Activated CD8-positive, alpha-beta memory T cell treated with anti-CD3 and anti-CD28 coated beads, Interleukin-2, amount 50 U/mL, for 24 hours (primary cell): ENCODE measurements around the gene CPZ.

Source experiments
- DNase-seq: peaks from one replicate; pipeline ENCODE4 v3.0.0-alpha.2; 2020; ENCODE audit errors: extremely low read depth

CPZ gene

DNA sequence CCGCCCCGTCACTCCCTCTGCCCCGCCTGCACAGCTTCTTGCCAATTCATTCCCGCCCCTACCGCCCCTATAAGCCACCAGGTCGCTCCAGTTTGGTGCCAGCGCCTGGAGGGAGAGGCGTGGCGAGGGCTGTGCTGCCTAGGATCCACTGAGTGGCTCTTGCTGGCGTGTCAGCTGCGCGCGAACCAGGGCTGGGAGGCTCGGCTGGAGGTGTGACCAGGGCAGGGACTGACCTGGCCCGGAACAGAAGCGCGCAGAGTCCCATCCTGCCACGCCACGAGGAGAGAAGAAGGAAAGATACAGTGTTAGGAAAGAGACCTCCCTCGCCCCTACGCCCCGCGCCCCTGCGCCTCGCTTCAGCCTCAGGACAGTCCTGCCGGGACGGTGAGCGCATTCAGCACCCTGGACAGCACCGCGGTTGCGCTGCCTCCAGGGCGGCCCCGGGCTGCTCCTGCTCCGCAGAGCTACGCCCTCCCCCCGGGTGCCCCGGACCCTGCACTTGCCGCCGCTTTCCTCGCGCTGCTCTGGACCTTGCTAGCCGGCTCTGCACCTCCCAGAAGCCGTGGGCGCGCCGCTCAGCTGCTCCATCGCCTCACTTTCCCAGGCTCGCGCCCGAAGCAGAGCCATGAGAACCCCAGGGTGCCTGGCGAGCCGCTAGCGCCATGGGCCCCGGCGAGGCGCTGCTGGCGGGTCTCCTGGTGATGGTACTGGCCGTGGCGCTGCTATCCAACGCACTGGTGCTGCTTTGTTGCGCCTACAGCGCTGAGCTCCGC lies 12.1 kb upstream of the CPZ start, which contains the start of gene GPR78:
TSS of gene GPR78 (plus strand) at position 72 of the 773 bp plus-strand sequence. CDS start at position 663, 591 bp downstream.
- DNase-seq: no peak

- no peak for DNase-seq
Observed at GRCh38 chr4:8581094-8581861, 11.3 kb upstream of the CPZ start.

- no peak for DNase-seq
Observed at GRCh38 chr4:8582016-8582415, 10.5 kb upstream of the CPZ start.

DNA sequence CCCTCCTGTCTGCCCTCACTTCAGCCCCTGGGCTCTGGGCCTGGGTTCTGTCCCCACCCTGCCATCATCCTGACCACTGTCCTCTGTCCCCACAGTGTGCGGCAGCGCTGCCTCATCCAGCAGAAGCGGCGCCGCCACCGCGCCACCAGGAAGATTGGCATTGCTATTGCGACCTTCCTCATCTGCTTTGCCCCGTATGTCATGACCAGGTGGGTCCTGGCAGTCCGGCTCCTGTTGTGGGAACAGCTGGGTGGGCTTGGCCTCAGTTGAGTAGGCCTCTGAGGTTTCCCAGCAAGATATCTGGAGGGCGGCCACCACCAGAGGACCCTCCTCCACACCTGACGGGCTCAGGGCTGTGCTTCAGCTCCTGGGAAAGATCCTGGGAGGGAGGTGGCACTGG lies 10.1 kb upstream of the CPZ start:
- DNase-seq: no peak

DNA sequence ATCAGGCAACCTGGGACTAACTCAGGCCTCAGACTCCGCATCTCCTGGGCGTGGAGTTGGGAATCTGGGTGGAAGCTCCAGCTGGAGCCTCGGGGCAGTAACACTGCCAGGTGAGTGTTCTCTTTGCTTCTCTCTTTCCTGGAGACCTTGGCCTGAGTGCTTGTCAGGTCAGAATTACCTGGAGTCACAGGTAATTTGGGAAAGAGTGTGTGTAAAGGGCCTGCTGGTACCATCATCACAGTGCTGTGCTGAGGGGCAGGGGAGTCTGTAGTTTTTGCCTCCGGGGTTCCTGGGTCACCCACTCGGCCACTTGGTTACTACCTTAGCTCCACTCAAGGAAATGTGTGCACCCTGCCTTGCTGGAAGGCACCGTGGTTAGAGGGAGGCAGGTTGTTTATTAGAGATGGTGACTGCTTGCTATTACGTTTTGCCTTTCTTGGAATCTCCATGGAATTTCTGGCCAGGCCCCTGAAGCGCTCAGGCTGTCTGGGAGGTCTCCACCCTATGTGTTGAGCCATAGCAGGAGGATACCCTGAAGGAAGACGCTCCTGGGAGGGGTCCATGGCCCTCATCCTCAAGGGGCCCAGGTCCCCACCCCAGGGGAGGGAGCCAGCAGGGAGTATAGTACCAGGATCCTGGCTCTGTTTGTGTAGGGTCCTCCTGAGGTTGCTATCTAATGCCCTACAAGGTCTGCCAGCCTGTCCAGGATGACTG lies 9.5 kb upstream of the CPZ start:
- DNase-seq: no peak

DNA sequence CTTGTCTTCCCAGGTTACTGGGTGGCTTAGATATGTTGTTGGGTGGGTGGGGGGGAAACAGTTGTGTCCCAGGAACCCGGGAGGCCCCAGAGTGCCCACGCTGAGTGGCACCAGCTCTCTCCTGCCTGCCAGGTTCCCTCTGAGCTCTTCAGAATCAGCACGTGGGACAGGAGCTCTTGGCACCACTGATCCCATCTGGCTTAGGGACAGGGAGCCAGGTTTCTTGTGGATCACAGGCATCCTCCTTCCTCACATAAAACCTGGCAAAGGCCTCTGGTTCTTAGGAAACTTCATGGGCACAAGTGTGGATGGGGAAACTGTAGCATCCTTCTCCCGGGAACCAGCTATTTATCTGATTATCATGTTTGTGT lies 8.9 kb upstream of the CPZ start:
- DNase-seq: no peak

GRCh38 chr4:8585186-8585585 lies 7.4 kb upstream of the CPZ start:
- DNase-seq: no peak

DNA sequence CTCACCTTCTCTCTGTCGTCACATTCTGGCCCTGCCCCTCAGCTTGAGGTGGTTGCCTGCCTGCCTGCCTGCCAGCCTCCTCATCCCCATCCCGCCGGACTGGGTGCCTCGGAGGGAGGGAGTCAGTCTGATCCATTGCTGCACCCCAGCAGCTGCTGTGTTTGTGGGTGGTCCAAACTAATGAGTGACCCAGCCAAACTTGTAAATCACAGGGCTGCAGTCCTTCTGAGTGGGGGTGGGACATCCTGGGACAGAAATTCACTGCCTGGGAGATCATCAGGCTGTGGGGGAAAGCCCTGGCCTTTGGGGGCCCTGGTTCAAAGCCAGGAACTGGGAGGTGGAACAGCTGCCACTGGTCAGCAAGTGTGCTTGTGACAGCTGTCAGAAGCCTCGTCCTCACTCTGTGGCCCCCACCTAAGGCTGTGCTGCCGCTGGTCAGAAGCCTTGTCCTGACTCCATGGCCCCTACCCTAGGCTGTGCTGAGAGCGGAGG lies 6.8 kb upstream of the CPZ start:
- DNase-seq: no peak

- DNase-seq: no peak
Observed at GRCh38 chr4:8586246-8586645, 6.3 kb upstream of the CPZ start.

DNA sequence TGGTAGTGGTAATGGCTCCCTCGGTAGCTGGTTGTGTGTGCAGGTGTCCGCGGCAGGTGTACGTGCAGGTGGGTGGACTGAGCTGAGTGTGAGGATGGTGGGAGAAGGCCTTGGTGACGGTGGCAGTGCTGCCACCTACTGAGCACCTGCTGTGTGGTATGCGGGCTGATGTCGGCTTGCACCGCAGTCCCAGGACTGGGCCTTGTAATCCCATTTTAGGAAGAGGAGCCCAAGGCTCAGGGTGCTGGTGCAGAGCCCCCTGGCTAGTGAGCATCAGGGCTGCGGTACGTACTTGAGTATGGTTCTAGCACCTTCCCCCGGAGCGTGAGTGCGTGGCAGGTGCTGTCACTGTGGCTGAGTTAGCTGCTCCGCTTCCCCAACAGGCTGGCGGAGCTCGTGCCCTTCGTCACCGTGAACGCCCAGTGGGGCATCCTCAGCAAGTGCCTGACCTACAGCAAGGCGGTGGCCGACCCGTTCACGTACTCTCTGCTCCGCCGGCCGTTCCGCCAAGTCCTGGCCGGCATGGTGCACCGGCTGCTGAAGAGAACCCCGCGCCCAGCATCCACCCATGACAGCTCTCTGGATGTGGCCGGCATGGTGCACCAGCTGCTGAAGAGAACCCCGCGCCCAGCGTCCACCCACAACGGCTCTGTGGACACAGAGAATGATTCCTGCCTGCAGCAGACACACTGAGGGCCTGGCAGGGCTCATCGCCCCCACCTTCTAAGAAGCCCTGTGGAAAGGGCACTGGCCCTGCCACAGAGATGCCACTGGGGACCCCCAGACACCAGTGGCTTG lies 5.7 kb upstream of the CPZ start:
- no peak for DNase-seq

GRCh38 chr4:8587469-8588195 lies 4.9 kb upstream of the CPZ start:
- no peak for DNase-seq

DNA sequence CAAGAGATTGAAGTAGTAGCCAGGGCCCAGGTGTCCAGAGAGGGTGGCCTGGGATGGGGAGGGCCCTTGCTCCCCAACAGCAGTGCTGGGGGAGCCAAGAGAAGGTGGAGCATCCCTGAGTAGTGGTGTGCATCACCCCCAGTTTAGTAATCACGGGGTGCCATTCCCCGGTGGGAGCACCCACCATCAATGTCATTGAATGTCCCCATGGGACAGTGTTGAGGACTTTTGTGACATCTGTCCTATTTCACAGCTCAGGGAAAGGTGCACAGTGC lies 4.4 kb upstream of the CPZ start:
- DNase-seq: no peak

GRCh38 chr4:8589336-8589735 lies 3.2 kb upstream of the CPZ start:
- no peak for DNase-seq

- DNase-seq: no peak
Observed at GRCh38 chr4:8589823-8590545, 2.6 kb upstream of the CPZ start.

DNA sequence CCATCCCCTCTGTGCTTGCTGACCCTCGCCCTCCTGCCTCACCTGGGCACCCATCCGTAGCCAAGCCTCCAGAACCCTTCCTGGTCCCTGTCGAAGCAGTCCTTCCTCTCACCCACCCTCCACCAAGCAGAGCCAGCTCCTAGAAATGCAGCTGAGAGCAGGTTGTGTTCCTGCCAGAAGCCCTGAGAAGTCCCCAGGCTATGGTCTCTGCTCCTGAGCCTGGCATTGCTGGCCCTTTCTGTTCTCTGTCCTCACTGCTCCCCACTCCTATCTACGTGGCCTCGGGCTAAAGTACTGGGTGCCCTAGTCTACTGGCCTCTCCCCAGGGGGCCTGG lies 2.1 kb upstream of the CPZ start:
- no peak for DNase-seq

- DNase-seq: no peak
Observed at GRCh38 chr4:8591114-8591513, 1.5 kb upstream of the CPZ start.

DNA sequence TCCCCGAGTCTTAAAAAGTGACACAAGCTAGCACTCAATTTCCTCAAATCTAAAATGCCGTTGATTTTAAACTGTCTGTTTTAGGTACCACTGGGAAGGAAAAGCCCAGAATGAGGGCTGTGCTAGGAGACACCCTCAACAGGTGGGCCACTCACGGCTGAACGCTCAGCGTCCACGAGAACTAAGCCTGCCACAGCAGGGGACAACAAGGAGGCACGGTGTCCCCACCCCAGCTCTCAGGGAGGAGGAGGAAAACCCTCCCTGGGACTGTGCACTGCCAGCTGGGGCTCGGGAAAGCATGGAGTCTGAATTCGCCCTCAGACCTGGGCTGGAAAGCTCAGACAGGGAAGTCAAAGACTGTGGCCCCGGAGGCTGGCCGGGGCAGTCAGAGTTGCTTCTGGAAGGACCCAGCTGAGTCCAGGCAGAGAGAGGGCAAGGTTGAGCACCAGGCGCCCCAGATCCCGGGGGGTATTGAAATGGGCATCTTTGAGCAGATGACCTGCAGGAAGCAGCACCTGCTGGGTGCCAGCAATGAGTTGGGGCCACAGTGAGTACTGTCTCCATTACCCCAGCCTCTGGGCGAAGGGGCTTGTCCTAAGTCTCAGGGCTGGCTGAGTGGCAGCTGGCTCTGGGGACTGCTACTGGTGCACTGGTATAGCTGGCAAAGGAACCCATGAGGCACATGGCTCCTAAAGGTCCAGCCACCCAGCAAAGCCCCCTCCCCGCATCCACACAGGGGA lies 769 bp upstream of the CPZ start:
- no peak for DNase-seq

GRCh38 chr4:8593264-8594096 lies 915 bp downstream of the CPZ start:
- no peak for DNase-seq
